ENCODE data around the gene RAB3A. TPM values are rescaled to one million over a fixed set of nuclear protein-coding genes. Genes with fewer than 3 reads are reported as not detected.

RAB3A gene
- total RNA-seq, 1 experiment from 2014 or later, result 10.6 TPM

GRCh38 chr19:18164072-18164471, 39.8 kb downstream of the RAB3A start:
- Histone ChIP-seq H3K4me3 (replicated peaks in 1 of 2; ENCODE audit: low read depth in 1 of 2, low read length in 2 of 2) (no peak overlapping the region), H3K9me3 (ENCODE audit: control insufficient read depth in 1 of 2, insufficient read depth in 1 of 2, low read depth in 1 of 2, low read length in 2 of 2) (no peaks in the 10 kb centered on the region), H3K79me2 (ENCODE audit: insufficient read depth, low read length) (peaks cover 3% of the 10 kb centered on the region; the same call in 1 of the 2 replicates), H3K9me2 (ENCODE audit: insufficient read depth) (no peaks in the 10 kb centered on the region), H3K36me3 (ENCODE audit: control insufficient read depth in 1 of 2, insufficient read depth in 2 of 2, low read length in 2 of 2) (peaks cover 25 to 34% of the 10 kb centered on the region in 2 experiments; a peak in 3 of 4 replicates), H3K27me3 (ENCODE audit: insufficient read depth, low read length) (no peaks in the 10 kb centered on the region), H3K9ac (ENCODE audit: low read length) (no peak overlapping the region), H4K20me1 (ENCODE audit: insufficient read depth) (no peaks in the 10 kb centered on the region), H2AFZ (ENCODE audit: low read depth, low read length, poor library complexity, severe bottlenecking) (no peak overlapping the region), H3K4me2 (ENCODE audit: low read length) (no peak overlapping the region), H3K27ac (ENCODE audit: low read depth, low read length) (no peak overlapping the region), H3K4me1 (ENCODE audit: control insufficient read depth in 1 of 2, insufficient read depth in 2 of 2, low read length in 2 of 2) (peaks cover 5 to 18% of the 10 kb centered on the region in 2 experiments; a peak in 3 of 4 replicates)
- RAD21 ChIA-PET (ENCODE audit: low non-redundant PET in 1 of 2, low total read pairs in 2 of 2, uncharacterized antibody in 2 of 2, unreplicated experiment in 2 of 2), result no interaction called here
- intact Hi-C loops (cut with micrococcal nuclease), result no loop called here
- POLR2A ChIA-PET, result no interaction called here
- no peak for DNase-seq (ENCODE audit: low read depth, low spot score)
- BruUV-seq (replicated peaks), result no TSS peak
- CTCF ChIA-PET, result interaction anchor here (1.1 to 1.4 kb wide), 2 partner anchors 51 to 91 kb away, joined by 3 read pairs; a partner anchor contains a TSS
- TF ChIP-seq CEBPB (IDR thresholded peaks at IDR 0.05; ENCODE audit: low read depth) (no peak), EGR1 (IDR thresholded peaks at IDR 0.05; ENCODE audit: low read depth) (no peak), POLR2AphosphoS5 (IDR thresholded peaks at IDR 0.05; ENCODE audit: low read depth, low read length) (no peak), ZNF274 (IDR thresholded peaks at IDR 0.05; ENCODE audit: low read depth, low read length) (no peak), FOSL1 (IDR thresholded peaks at IDR 0.05; ENCODE audit: low read depth) (no peak), RAD21 (IDR thresholded peaks at IDR 0.05; ENCODE audit: low read depth) (no peak), SRF (IDR thresholded peaks at IDR 0.05; ENCODE audit: low read depth) (no peak), YY1 (IDR thresholded peaks at IDR 0.05; ENCODE audit: extremely low read depth, insufficient replicate concordance, low read depth, low read length) (no peak), JUND (IDR thresholded peaks at IDR 0.05) (no peak), SIN3A (IDR thresholded peaks at IDR 0.05; ENCODE audit: low read depth) (no peak), EZH2 (IDR thresholded peaks at IDR 0.05) (no peak), ELF1 (IDR thresholded peaks at IDR 0.05; ENCODE audit: borderline replicate concordance, low read depth) (no peak), EZH2phosphoT487 (IDR thresholded peaks at IDR 0.05; ENCODE audit: borderline replicate concordance) (no peak), POLR2A (IDR thresholded peaks at IDR 0.05; ENCODE audit: borderline replicate concordance, extremely low read depth, insufficient read depth, insufficient read length) (no peak), CBX3 (IDR thresholded peaks at IDR 0.05; ENCODE audit: low read depth) (no peak), TCF7L2 (IDR thresholded peaks at IDR 0.05; ENCODE audit: borderline replicate concordance, extremely low read depth, insufficient read depth, insufficient read length) (no peak)
- TF ChIP-seq, protein P1, sequence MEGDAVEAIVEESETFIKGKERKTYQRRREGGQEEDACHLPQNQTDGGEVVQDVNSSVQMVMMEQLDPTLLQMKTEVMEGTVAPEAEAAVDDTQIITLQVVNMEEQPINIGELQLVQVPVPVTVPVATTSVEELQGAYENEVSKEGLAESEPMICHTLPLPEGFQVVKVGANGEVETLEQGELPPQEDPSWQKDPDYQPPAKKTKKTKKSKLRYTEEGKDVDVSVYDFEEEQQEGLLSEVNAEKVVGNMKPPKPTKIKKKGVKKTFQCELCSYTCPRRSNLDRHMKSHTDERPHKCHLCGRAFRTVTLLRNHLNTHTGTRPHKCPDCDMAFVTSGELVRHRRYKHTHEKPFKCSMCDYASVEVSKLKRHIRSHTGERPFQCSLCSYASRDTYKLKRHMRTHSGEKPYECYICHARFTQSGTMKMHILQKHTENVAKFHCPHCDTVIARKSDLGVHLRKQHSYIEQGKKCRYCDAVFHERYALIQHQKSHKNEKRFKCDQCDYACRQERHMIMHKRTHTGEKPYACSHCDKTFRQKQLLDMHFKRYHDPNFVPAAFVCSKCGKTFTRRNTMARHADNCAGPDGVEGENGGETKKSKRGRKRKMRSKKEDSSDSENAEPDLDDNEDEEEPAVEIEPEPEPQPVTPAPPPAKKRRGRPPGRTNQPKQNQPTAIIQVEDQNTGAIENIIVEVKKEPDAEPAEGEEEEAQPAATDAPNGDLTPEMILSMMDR (IDR thresholded peaks at IDR 0.05 in 2 of 3, conservative IDR thresholded peaks at IDR 0.05 in 1 of 3; ENCODE audit: borderline replicate concordance in 1 of 3, insufficient read depth in 1 of 3, low read depth in 2 of 3, low read length in 2 of 3), result no peak
- TF ChIP-seq, protein P2, sequence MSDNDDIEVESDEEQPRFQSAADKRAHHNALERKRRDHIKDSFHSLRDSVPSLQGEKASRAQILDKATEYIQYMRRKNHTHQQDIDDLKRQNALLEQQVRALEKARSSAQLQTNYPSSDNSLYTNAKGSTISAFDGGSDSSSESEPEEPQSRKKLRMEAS (IDR thresholded peaks at IDR 0.05), result no peak
- TF ChIP-seq, protein P3, sequence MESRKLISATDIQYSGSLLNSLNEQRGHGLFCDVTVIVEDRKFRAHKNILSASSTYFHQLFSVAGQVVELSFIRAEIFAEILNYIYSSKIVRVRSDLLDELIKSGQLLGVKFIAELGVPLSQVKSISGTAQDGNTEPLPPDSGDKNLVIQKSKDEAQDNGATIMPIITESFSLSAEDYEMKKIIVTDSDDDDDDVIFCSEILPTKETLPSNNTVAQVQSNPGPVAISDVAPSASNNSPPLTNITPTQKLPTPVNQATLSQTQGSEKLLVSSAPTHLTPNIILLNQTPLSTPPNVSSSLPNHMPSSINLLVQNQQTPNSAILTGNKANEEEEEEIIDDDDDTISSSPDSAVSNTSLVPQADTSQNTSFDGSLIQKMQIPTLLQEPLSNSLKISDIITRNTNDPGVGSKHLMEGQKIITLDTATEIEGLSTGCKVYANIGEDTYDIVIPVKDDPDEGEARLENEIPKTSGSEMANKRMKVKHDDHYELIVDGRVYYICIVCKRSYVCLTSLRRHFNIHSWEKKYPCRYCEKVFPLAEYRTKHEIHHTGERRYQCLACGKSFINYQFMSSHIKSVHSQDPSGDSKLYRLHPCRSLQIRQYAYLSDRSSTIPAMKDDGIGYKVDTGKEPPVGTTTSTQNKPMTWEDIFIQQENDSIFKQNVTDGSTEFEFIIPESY (IDR thresholded peaks at IDR 0.05; ENCODE audit: extremely low read depth, insufficient replicate concordance, low read length), result no peak
- TF ChIP-seq, protein P4, sequence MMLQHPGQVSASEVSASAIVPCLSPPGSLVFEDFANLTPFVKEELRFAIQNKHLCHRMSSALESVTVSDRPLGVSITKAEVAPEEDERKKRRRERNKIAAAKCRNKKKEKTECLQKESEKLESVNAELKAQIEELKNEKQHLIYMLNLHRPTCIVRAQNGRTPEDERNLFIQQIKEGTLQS (IDR thresholded peaks at IDR 0.05), result no peak
- no peak for ATAC-seq
